ENCODE results near the gene TRIM66.
"Not testable (repeated sequence)": the region's sequence is repeated elsewhere in the genome, so short reads cannot be mapped to it uniquely, and the experiment has no call there.

TRIM66 gene

GRCh38 chr11:8690374-8691342, 8.2 kb upstream of the TRIM66 start:
- DNase-seq = no peak

GRCh38 chr11:8689726-8690255, 7.3 kb upstream of the TRIM66 start:
- DNase-seq = no peak

GRCh38 chr11:8688414-8689362, 6.2 kb upstream of the TRIM66 start:
- peak; percentile 96 to 98 (median 98) for DNase-seq

GRCh38 chr11:8686325-8686724, 3.9 kb upstream of the TRIM66 start:
- no peak for DNase-seq

GRCh38 chr11:8685820-8686219, 3.4 kb upstream of the TRIM66 start:
- no peak for DNase-seq

GRCh38 chr11:8685306-8685705, 2.8 kb upstream of the TRIM66 start:
- no peak for DNase-seq

GRCh38 chr11:8684600-8685290, 2.3 kb upstream of the TRIM66 start:
- DNase-seq = no peak

- DNase-seq = peak; percentile 15 to 30 (median 22)
Observed at GRCh38 chr11:8683115-8683807, 796 bp upstream of the TRIM66 start.

GRCh38 chr11:8681837-8682302, 595 bp downstream of the TRIM66 start:
- DNase-seq = no peak

GRCh38 chr11:8679006-8679405, 3.5 kb downstream of the TRIM66 start:
- no peak for DNase-seq

- DNase-seq = no peak
Observed at GRCh38 chr11:8676458-8676857, 6.0 kb downstream of the TRIM66 start.

GRCh38 chr11:8674859-8675258, 7.6 kb downstream of the TRIM66 start:
- no peak for DNase-seq

- no peak for DNase-seq
Observed at GRCh38 chr11:8672346-8672745, 10.1 kb downstream of the TRIM66 start.

GRCh38 chr11:8671651-8672062, 10.8 kb downstream of the TRIM66 start:
- no peak for DNase-seq

GRCh38 chr11:8671193-8671612, 11.3 kb downstream of the TRIM66 start:
- no peak for DNase-seq

GRCh38 chr11:8670081-8670480, 12.4 kb downstream of the TRIM66 start:
- DNase-seq = not testable (repeated sequence)

GRCh38 chr11:8665222-8665621, 17.2 kb downstream of the TRIM66 start:
- DNase-seq = no peak

GRCh38 chr11:8661001-8661795, 21.3 kb downstream of the TRIM66 start:
- no peak for DNase-seq

GRCh38 chr11:8658321-8659057, 24.0 kb downstream of the TRIM66 start:
- DNase-seq = no peak

GRCh38 chr11:8656291-8656690, 26.2 kb downstream of the TRIM66 start:
- no peak for DNase-seq
